K562 (cell line): ENCODE data around the gene ARHGAP35. TPM values are rescaled to one million over a fixed set of nuclear protein-coding genes. Genes with fewer than 3 reads are reported as not detected.

Experiments
- ATAC-seq: fragments of 200-7000 bp; cut with Tn5 transposase; 3 replicates; pipeline ENCODE4 v1.9.1; 2020; ENCODE audit warnings: moderate library complexity
- BruUV-seq: library from RNA; stranded (reverse); fragments of 400-500 nt; replicated peaks from 2 replicates; lab custom pipeline; 2021; lab: Mats Ljungman, UMichigan
- CTCF ChIA-PET: fragments of 300-600 bp; formaldehyde crosslinking; extraction: SDS; loops from one replicate; lab custom pipeline; 2021; ENCODE audit warnings: low intra/inter-chr PET ratio; lab: Yijun Ruan, JAX
- POLR2A ChIA-PET: fragments of 300-600, 350-650 bp; sonication (Branson Sonifier 250); formaldehyde crosslinking; extraction: SDS; loops from one replicate; lab custom pipeline; 2021; ENCODE audit warnings: antibody characterized with exemption, inconsistent platforms; lab: Yijun Ruan, JAX
- DNase-seq, 4 experiments: peaks; one replicate each; pipeline versions ENCODE4 v3.0.0 to v3.0.0-alpha.2; 2011 to 2018; ENCODE audit warnings: low spot score in 3 of 4, mixed read lengths in 3 of 4; ENCODE audit errors: extremely low read depth in 1 of 4
- FAIRE-seq: peaks from 2 replicates; lab custom pipeline; 2011; peaks lifted over from hg19 to GRCh38; lab: Jason Lieb, UNC
- H2AFZ ChIP-seq: 2 replicates; pipeline ENCODE4 v1.6.0; 2011; ENCODE audit warnings: low read depth, low read length, control low read depth, inconsistent platforms
- H3K27ac ChIP-seq: fragments of 200-600 bp; 3 replicates; pipeline ENCODE4 v1.8.0; 2011; ENCODE audit warnings: low read depth, mild to moderate bottlenecking, control low read depth, inconsistent platforms, low read length, moderate library complexity, mixed read lengths; ENCODE audit errors: extremely low read depth
- H3K27me3 ChIP-seq, 2 experiments: fragments of 300-600 bp in 1 of 2; 2 replicates in 1 of 2; 3 replicates in 1 of 2; pipeline versions ENCODE4 v1.6.0 to v1.8.0; 2011; ENCODE audit warnings: inconsistent platforms in 2 of 2, low read length in 2 of 2, mild to moderate bottlenecking in 1 of 2, mixed read lengths in 1 of 2, moderate library complexity in 1 of 2; ENCODE audit not compliant: control insufficient read depth in 2 of 2, insufficient read depth in 2 of 2
- H3K36me3 ChIP-seq: fragments of 300-600 bp; 3 replicates; pipeline ENCODE4 v1.8.0; 2011; ENCODE audit warnings: mild to moderate bottlenecking, low read length, inconsistent platforms; ENCODE audit not compliant: control insufficient read depth, insufficient read depth
- H3K4me1 ChIP-seq, 2 experiments: fragments of 200-600 bp in 1 of 2; replicated peaks in 1 of 2; 2 replicates in 1 of 2; 3 replicates in 1 of 2; pipeline versions ENCODE4 v1.5.1 to v1.8.0; 2011; ENCODE audit warnings: inconsistent platforms in 2 of 2, low read length in 2 of 2, mild to moderate bottlenecking in 1 of 2, mixed read lengths in 1 of 2, moderate library complexity in 1 of 2; ENCODE audit not compliant: control insufficient read depth in 2 of 2, insufficient read depth in 2 of 2
- H3K4me2 ChIP-seq: 2 replicates; pipeline ENCODE4 v1.6.1; 2011; ENCODE audit warnings: low read length, control low read depth, inconsistent platforms, mixed read lengths; ENCODE audit not compliant: insufficient read depth
- H3K4me3 ChIP-seq: fragments of 200-600 bp; sonication (generic), shearing (Covaris generic); 2 replicates; pipeline ENCODE4 v1.5.1; 2016; ENCODE audit warnings: control low read depth, inconsistent platforms
- H3K79me2 ChIP-seq: fragments of 200-600 bp; 3 replicates; pipeline ENCODE4 v1.8.0; 2011; ENCODE audit warnings: low read length, inconsistent platforms; ENCODE audit not compliant: control insufficient read depth, insufficient read depth
- H3K9ac ChIP-seq, 2 experiments: 2 replicates each; pipeline versions ENCODE4 v1.6.0 to v1.6.1; 2011; ENCODE audit warnings: low read depth in 2 of 2, low read length in 2 of 2, control low read depth in 1 of 2, inconsistent platforms in 1 of 2, mild to moderate bottlenecking in 1 of 2, mixed read lengths in 1 of 2; ENCODE audit not compliant: insufficient read depth in 1 of 2
- H3K9me1 ChIP-seq: one replicate; pipeline ENCODE4 v1.6.0; 2011; ENCODE audit warnings: inconsistent platforms, mild to moderate bottlenecking, low read length, moderate library complexity; ENCODE audit not compliant: control insufficient read depth, insufficient read depth
- H3K9me3 ChIP-seq: replicated peaks from 2 replicates; pipeline ENCODE4 v1.5.1; 2011; ENCODE audit warnings: low read depth, low read length, inconsistent platforms; ENCODE audit not compliant: control insufficient read depth, insufficient read depth
- H4K20me1 ChIP-seq: replicated peaks from 2 replicates; pipeline ENCODE4 v1.6.1; 2011; ENCODE audit warnings: low read length, inconsistent platforms, mixed read lengths; ENCODE audit not compliant: control insufficient read depth, insufficient read depth
- C11orf30 ChIP-seq: fragments of 450-650 bp; IDR thresholded peaks from 2 replicates; pipeline ENCODE4 v1.6.1; 2016; ENCODE audit warnings: low read depth, mild to moderate bottlenecking
- ETV1 ChIP-seq: fragments of 450-650 bp; conservative IDR thresholded peaks from 2 replicates; pipeline ENCODE4 v1.6.1; 2016; ENCODE audit warnings: missing genetic modification characterization, control low read depth, low read depth, missing compliant biosample characterization
- MEF2A ChIP-seq: IDR thresholded peaks from 2 replicates; pipeline ENCODE4 v1.6.1; 2011; ENCODE audit warnings: low read depth, mild to moderate bottlenecking, low read length, moderate library complexity; ENCODE audit not compliant: control insufficient read depth
- RBM17 ChIP-seq: fragments of 200-400 bp; formaldehyde crosslinking; IDR thresholded peaks from 2 replicates; pipeline ENCODE4 v1.6.1; 2017; ENCODE audit warnings: low read depth, mild to moderate bottlenecking, low read length, borderline replicate concordance
- SPI1 ChIP-seq: IDR thresholded peaks from 2 replicates; pipeline ENCODE4 v1.6.1; 2011; ENCODE audit warnings: low read depth, low read length, control low read depth, borderline replicate concordance
- TAF9B ChIP-seq: fragments of 450-650 bp; IDR thresholded peaks from 2 replicates; pipeline ENCODE4 v1.6.1; 2018; ENCODE audit warnings: mild to moderate bottlenecking; ENCODE audit not compliant: partially characterized antibody
- ZNF592 ChIP-seq: fragments of 450-650 bp; IDR thresholded peaks from 2 replicates; pipeline ENCODE4 v1.6.1; 2017; ENCODE audit warnings: antibody characterized with exemption, mild to moderate bottlenecking
- ZNF785 ChIP-seq: fragments of 250-450 bp; sonication (Bioruptor Pico); IDR thresholded peaks from 2 replicates; pipeline ENCODE4 v1.4.0; 2020; ENCODE audit warnings: mild to moderate bottlenecking
- WGBS: fragments of 100-300 bp; shearing (Covaris generic); methylation state at CpG from one replicate; pipeline ENCODE4 v1.1.6; 2016; ENCODE audit warnings: low coverage, mixed read lengths; ENCODE audit not compliant: insufficient coverage; ENCODE audit errors: missing lambda C conversion rate; 5-methylcytosine and 5-hydroxymethylcytosine counted together
- in situ Hi-C: fragments of 300-500 bp; cut with MboI; formaldehyde crosslinking; loops from 4 replicates; pipeline ENCODE4 v1.15.0; 2018; ENCODE audit warnings: inconsistent platforms, mixed read lengths
- intact Hi-C: fragments of 100-400 bp; cut with micrococcal nuclease; formaldehyde crosslinking; loops from 2 replicates; pipeline ENCODE4 v1.14.2; 2022
- polyA plus RNA-seq, 8 experiments: library from polyadenylated mRNA; depleted of rRNA in 4 of 8; stranded (reverse) in 5 of 8; unstranded in 3 of 8; fragments of >200 nt; fragmentation: Nextera tagmentation in 2 of 8; fragmentation: Illumina TruSeq in 1 of 8; extraction: Ambion mirVana in 2 of 8; extraction: Trizol in 1 of 8; gene quantifications; 2 replicates each; pipeline versions ENCODE4 v1.2.1 to v1.2.3, GENCODE V29; 2011 to 2014; ENCODE audit warnings: inconsistent platforms in 1 of 8, missing spikeins in 1 of 8
- total RNA-seq, 7 experiments: library from RNA; depleted of rRNA in 6 of 7; stranded (reverse); fragments of >200 nt in 6 of 7; fragmentation: Illumina TruSeq in 2 of 7; extraction: Trizol in 2 of 7; gene quantifications; 2 replicates each; pipeline versions ENCODE4 v1.2.1 to v1.2.3, GENCODE V29; 2011 to 2021; ENCODE audit warnings: low replicate concordance in 1 of 7
- TF ChIP-seq, protein P1 (sequence below): IDR thresholded peaks from 2 replicates; pipeline ENCODE4 v1.6.1; 2012; ENCODE audit warnings: low read depth, low read length, improper control_type of control experiment, borderline replicate concordance

Gene ARHGAP35
- total and polyA plus RNA-seq, 9 of the 15 experiments (the other 6 are each of a cell fraction or from before 2014, with no cell fraction given) = 0.27 to 26.4 (median 10.2) TPM

GRCh38 chr19:46875234-46875633, 14.4 kb downstream of the ARHGAP35 start:
- DNase-seq (no peak), FAIRE-seq (no peak), ATAC-seq (no peak)
- H3K27ac ChIP-seq = no peak overlapping the region
- no peak overlapping the region for H3K9ac ChIP-seq
- H2AFZ ChIP-seq = no peak overlapping the region
- H3K4me1 ChIP-seq = peaks cover 2 to 10% of the 10 kb centered on the region in 2 experiments; a peak in 4 of 5 replicates
- H3K9me3 ChIP-seq = no peaks in the 10 kb centered on the region
- H3K79me2 ChIP-seq = peaks cover 58% of the 10 kb centered on the region
- no peak overlapping the region for H3K4me2 ChIP-seq
- POLR2A ChIA-PET = no interaction called here
- TF ChIP-seq ETV1 (tag) (no peak), MEF2A (no peak), TAF9B (no peak), SPI1 (no peak)
- no TSS peak for BruUV-seq
- 96% methylated on average over 4 of the region's 4 CpGs for WGBS
- no peaks in the 10 kb centered on the region for H3K27me3 ChIP-seq
- no peak overlapping the region for H3K4me3 ChIP-seq
- peaks cover 10% of the 10 kb centered on the region for H3K36me3 ChIP-seq
- CTCF ChIA-PET = no interaction called here
- no peaks in the 10 kb centered on the region for H4K20me1 ChIP-seq
- in situ Hi-C loops = no loop called here
- intact Hi-C loops = no loop called here
- H3K9me1 ChIP-seq = no peaks in the 10 kb centered on the region

DNA sequence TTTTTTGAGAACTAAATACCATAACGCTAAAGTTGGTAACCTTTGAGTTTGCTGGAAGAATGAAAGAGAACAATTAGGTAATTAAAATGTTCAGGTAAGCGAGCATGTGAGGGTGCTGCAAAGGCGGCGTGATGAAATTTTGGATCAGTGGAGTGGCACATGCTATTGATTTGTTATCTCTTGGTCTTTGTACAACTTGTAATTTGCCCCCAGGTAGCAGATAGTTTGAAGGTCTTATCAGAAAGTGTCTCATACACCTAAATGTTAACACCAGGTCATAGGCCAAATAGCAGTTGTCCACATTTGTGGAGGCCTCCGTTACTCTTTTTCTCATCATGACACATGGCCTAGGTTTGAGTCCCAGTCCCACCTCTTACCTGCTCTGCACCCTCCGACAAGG, 14.9 kb downstream of the ARHGAP35 start:
- ChIA-PET CTCF (no interaction called here), POLR2A (interaction anchor here (1.0 kb wide), 1 partner anchor 14 kb away, joined by 3 read pairs; no protein-coding TSS in a partner anchor)
- Histone ChIP-seq H2AFZ (no peak overlapping the region), H4K20me1 (no peaks in the 10 kb centered on the region), H3K27ac (no peak overlapping the region), H3K4me1 (peaks cover 2 to 8% of the 10 kb centered on the region in 2 experiments; a peak in 2 of 5 replicates), H3K9ac (no peak overlapping the region), H3K9me3 (no peaks in the 10 kb centered on the region), H3K4me3 (no peak overlapping the region), H3K4me2 (no peak overlapping the region), H3K9me1 (no peaks in the 10 kb centered on the region), H3K79me2 (peaks cover 55% of the 10 kb centered on the region), H3K36me3 (peaks cover 10% of the 10 kb centered on the region), H3K27me3 (no peaks in the 10 kb centered on the region)
- in situ Hi-C loops = no loop called here
- BruUV-seq = TSS peak; percentile 21
- FAIRE-seq = no peak
- no peak; the same call in 2 of the 3 replicates for ATAC-seq
- WGBS = 82% methylated on average over 6 of the region's 6 CpGs
- intact Hi-C loops = no loop called here
- no peak for DNase-seq
- no peak for TF ChIP-seq RBM17
- TF ChIP-seq C11orf30 = no peak
- no peak for TF ChIP-seq ZNF592
- no peak for TF ChIP-seq ZNF785 (CRISPR knock-in tag)
- TF ChIP-seq, protein P1, sequence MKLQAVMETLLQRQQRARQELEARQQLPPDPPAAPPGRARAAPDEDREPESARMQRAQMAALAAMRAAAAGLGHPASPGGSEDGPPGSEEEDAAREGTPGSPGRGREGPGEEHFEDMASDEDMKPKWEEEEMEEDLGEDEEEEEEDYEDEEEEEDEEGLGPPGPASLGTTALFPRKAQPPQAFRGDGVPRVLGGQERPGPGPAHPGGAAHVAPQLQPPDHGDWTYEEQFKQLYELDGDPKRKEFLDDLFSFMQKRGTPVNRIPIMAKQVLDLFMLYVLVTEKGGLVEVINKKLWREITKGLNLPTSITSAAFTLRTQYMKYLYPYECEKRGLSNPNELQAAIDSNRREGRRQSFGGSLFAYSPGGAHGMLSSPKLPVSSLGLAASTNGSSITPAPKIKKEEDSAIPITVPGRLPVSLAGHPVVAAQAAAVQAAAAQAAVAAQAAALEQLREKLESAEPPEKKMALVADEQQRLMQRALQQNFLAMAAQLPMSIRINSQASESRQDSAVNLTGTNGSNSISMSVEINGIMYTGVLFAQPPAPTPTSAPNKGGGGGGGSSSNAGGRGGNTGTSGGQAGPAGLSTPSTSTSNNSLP = no peak
